Measurements from ENCODE around the gene PRR19.

Gene PRR19

DNA sequence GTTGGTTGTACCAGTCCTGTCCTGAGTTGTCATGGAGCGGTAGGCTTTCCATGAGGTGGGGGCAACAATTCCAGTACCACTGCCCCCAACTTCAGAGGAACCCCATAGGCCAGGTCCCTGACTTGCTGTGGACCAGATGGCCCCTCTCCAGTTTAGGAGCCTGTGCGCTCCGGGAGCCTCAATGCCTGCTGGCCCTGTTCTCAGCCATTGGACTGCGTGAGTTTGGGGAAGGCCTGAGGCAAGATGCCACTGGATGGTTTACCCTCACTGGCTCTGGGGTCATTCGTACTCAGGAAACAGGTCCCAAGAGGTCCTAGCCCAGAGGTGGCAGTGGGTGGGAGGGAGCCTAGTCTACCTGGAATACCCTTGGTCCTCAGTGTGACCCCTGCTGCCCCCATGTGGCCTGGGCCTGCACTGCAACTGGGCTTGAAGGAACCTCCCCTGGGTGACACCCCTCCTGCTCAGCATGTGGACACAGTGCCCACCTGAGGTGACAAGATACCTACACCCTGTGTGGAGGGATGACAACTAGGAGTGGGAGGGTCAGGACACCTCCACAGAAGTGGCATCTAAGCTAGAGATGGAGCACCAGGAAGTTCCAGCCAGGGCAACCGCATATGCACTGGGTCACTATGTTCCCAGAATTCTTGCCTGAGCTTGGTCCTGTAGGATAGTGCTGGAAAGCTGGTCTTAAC, 6.0 kb upstream of the PRR19 start:
- no peak overlapping the region for H3K4me3 ChIP-seq (replicated peaks; ENCODE audit: insufficient read depth, low read length)
- TF ChIP-seq POLR2AphosphoS5 (IDR thresholded peaks at IDR 0.05; ENCODE audit: low read depth) (peak; percentile 47; the same call in 1 of the 2 replicates), GABPA (IDR thresholded peaks at IDR 0.05; ENCODE audit: low read depth) (no peak)
- TF ChIP-seq, protein P1, sequence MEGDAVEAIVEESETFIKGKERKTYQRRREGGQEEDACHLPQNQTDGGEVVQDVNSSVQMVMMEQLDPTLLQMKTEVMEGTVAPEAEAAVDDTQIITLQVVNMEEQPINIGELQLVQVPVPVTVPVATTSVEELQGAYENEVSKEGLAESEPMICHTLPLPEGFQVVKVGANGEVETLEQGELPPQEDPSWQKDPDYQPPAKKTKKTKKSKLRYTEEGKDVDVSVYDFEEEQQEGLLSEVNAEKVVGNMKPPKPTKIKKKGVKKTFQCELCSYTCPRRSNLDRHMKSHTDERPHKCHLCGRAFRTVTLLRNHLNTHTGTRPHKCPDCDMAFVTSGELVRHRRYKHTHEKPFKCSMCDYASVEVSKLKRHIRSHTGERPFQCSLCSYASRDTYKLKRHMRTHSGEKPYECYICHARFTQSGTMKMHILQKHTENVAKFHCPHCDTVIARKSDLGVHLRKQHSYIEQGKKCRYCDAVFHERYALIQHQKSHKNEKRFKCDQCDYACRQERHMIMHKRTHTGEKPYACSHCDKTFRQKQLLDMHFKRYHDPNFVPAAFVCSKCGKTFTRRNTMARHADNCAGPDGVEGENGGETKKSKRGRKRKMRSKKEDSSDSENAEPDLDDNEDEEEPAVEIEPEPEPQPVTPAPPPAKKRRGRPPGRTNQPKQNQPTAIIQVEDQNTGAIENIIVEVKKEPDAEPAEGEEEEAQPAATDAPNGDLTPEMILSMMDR (IDR thresholded peaks at IDR 0.05; ENCODE audit: insufficient read depth, low read length): peak; percentile 98
- no peak overlapping the region for H3K27ac ChIP-seq (replicated peaks)
- no peaks in the 10 kb centered on the region for H3K27me3 ChIP-seq (ENCODE audit: insufficient read depth, poor library complexity, severe bottlenecking)
- DNase-seq (ENCODE audit: low read depth in 1 of 2, low spot score in 1 of 2): peak in 1 of 2 experiments; percentile 73

DNA sequence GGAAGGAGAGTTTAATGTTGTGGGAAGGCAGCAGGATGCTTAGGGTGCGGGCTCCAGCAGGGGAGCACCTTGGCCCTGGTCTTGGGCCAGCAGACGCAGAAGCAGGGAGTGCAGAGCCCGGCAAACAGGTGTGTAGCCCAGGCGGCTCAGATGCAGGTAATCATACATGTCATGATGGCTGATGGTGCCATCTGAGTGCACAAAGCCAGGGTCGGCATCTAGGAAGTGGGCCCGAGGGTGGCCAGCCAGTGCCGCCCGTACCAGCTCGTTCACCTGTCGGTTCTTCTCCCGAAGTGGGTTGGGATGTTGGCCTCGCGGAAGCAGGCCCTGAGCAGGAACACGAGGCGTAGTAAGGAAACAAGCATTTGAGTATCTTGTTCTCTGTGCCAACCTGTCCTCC, 4.9 kb upstream of the PRR19 start:
- TF ChIP-seq POLR2AphosphoS5 (IDR thresholded peaks at IDR 0.05; ENCODE audit: low read depth) (no peak), SPI1 (IDR thresholded peaks at IDR 0.05; ENCODE audit: borderline replicate concordance, low read depth) (no peak), GABPA (IDR thresholded peaks at IDR 0.05; ENCODE audit: low read depth) (no peak)
- TF ChIP-seq, protein P2, sequence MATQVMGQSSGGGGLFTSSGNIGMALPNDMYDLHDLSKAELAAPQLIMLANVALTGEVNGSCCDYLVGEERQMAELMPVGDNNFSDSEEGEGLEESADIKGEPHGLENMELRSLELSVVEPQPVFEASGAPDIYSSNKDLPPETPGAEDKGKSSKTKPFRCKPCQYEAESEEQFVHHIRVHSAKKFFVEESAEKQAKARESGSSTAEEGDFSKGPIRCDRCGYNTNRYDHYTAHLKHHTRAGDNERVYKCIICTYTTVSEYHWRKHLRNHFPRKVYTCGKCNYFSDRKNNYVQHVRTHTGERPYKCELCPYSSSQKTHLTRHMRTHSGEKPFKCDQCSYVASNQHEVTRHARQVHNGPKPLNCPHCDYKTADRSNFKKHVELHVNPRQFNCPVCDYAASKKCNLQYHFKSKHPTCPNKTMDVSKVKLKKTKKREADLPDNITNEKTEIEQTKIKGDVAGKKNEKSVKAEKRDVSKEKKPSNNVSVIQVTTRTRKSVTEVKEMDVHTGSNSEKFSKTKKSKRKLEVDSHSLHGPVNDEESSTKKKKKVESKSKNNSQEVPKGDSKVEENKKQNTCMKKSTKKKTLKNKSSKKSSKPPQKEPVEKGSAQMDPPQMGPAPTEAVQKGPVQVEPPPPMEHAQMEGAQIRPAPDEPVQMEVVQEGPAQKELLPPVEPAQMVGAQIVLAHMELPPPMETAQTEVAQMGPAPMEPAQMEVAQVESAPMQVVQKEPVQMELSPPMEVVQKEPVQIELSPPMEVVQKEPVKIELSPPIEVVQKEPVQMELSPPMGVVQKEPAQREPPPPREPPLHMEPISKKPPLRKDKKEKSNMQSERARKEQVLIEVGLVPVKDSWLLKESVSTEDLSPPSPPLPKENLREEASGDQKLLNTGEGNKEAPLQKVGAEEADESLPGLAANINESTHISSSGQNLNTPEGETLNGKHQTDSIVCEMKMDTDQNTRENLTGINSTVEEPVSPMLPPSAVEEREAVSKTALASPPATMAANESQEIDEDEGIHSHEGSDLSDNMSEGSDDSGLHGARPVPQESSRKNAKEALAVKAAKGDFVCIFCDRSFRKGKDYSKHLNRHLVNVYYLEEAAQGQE (IDR thresholded peaks at IDR 0.05; ENCODE audit: insufficient replicate concordance, low read depth): no peak
- TF ChIP-seq, protein P1 (IDR thresholded peaks at IDR 0.05; ENCODE audit: insufficient read depth, low read length): no peak
- H3K27me3 ChIP-seq (ENCODE audit: insufficient read depth, poor library complexity, severe bottlenecking): no peaks in the 10 kb centered on the region
- H3K27ac ChIP-seq (replicated peaks): no peak overlapping the region

DNA sequence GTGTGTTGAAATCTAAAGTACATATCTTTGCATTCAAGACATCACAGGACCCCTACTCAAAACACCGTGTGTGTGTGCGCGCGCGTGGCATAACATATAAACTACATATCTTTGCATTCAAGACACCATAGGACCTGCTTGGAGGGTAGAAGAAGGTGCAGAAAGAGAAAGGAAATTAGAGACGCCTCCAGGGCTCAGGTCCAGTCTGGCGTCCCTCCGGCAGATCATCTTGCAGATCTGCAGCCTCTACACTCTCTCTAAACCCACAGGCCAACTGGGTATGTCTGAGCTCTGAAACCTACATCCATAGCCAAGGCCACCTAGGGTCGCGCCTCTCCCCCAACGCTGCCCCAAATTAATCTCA, 1.2 kb downstream of the PRR19 start:
- TF ChIP-seq, protein P2 (IDR thresholded peaks at IDR 0.05; ENCODE audit: insufficient replicate concordance, low read depth): no peak
- TF ChIP-seq, protein P1 (IDR thresholded peaks at IDR 0.05; ENCODE audit: insufficient read depth, low read length): no peak
- TF ChIP-seq POLR2AphosphoS5 (IDR thresholded peaks at IDR 0.05; ENCODE audit: low read depth) (no peak), SPI1 (IDR thresholded peaks at IDR 0.05; ENCODE audit: borderline replicate concordance, low read depth) (no peak), GABPA (IDR thresholded peaks at IDR 0.05; ENCODE audit: low read depth) (no peak)
- no peak overlapping the region; the same call in 1 of the 2 replicates for H3K4me3 ChIP-seq (replicated peaks; ENCODE audit: insufficient read depth, low read length)
- no peak for DNase-seq (ENCODE audit: low read depth in 1 of 2, low spot score in 1 of 2)
- H3K27ac ChIP-seq (replicated peaks): peak overlapping the region; percentile 66
- no peaks in the 10 kb centered on the region for H3K27me3 ChIP-seq (ENCODE audit: insufficient read depth, poor library complexity, severe bottlenecking)

More for the DNA sequence above, 4.9 kb upstream of the PRR19 start:
- no peak for DNase-seq (ENCODE audit: low read depth in 1 of 2, low spot score in 1 of 2)
- no peak overlapping the region for H3K4me3 ChIP-seq (replicated peaks; ENCODE audit: insufficient read depth, low read length)

DNA sequence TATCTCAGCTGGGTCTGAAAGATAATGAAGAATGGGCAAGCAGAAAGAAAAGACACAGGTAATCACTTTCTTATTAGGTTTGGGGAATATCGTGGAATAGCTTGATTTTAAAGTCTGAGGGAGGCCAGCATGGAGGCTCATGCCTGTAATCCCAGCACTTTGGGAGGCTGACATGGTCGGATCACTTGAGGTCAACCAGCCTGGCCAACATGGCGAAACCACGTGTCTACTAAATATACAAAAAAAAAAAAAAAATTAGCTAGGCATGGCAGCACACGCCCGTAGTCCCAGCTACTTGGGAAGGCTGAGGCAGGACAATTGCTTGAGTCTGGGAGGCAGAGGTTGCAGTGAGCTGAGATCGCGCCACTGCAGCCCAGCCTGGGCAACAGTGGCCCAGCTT, 1.9 kb downstream of the PRR19 start:
- Histone ChIP-seq H3K4me3 (replicated peaks; ENCODE audit: insufficient read depth, low read length) (no peak overlapping the region), H3K27me3 (ENCODE audit: insufficient read depth, poor library complexity, severe bottlenecking) (no peaks in the 10 kb centered on the region), H3K27ac (replicated peaks) (no peak overlapping the region)
- no peak for DNase-seq (ENCODE audit: low read depth in 1 of 2, low spot score in 1 of 2)
- TF ChIP-seq, protein P2 (IDR thresholded peaks at IDR 0.05; ENCODE audit: insufficient replicate concordance, low read depth): no peak
- TF ChIP-seq, protein P1 (IDR thresholded peaks at IDR 0.05; ENCODE audit: insufficient read depth, low read length): no peak
- no peak for TF ChIP-seq GABPA (IDR thresholded peaks at IDR 0.05; ENCODE audit: low read depth)
- no peak for TF ChIP-seq POLR2AphosphoS5 (IDR thresholded peaks at IDR 0.05; ENCODE audit: low read depth)
- TF ChIP-seq SPI1 (IDR thresholded peaks at IDR 0.05; ENCODE audit: borderline replicate concordance, low read depth): no peak

Data from HL-60 (cell line).